ENCODE data around the gene SPON1. TPM values are rescaled to one million over a fixed set of nuclear protein-coding genes. Genes with fewer than 3 reads are reported as not detected.

SPON1 gene
- total RNA-seq, 6 experiments from 2014 or later = not detected

- Mint-ChIP-seq H3K9me3 (no peaks in the 10 kb centered on the region), H3K36me3 (ENCODE audit: low read depth) (no peaks in the 10 kb centered on the region), H3K27me3 (ENCODE audit: insufficient read depth) (peaks cover 23% of the 10 kb centered on the region), H3K27ac (no peak overlapping the region), H3K4me3 (no peak overlapping the region), H3K4me1 (ENCODE audit: low read depth) (no peaks in the 10 kb centered on the region)
- DNase-seq = peak; percentile 1
- peak; percentile 55; the same call in 1 of the 2 replicates for TF ChIP-seq CTCF (IDR thresholded peaks at IDR 0.05)
Observed at GRCh38 chr11:13970986-13971385, 8.5 kb downstream of the SPON1 start.

GRCh38 chr11:13972043-13972910 lies 9.8 kb downstream of the SPON1 start:
- H3K4me1 Mint-ChIP-seq (ENCODE audit: low read depth) = no peaks in the 10 kb centered on the region
- no peak for DNase-seq
- TF ChIP-seq CTCF (IDR thresholded peaks at IDR 0.05) = no peak
- H3K4me3 Mint-ChIP-seq = no peak overlapping the region
- H3K27me3 Mint-ChIP-seq (ENCODE audit: insufficient read depth) = peaks cover 19% of the 10 kb centered on the region; the same call in 1 of the 2 replicates
- H3K9me3 Mint-ChIP-seq = no peaks in the 10 kb centered on the region
- H3K36me3 Mint-ChIP-seq (ENCODE audit: low read depth) = no peaks in the 10 kb centered on the region
- no peak overlapping the region for H3K27ac Mint-ChIP-seq

- H3K36me3 Mint-ChIP-seq (ENCODE audit: low read depth) = no peaks in the 10 kb centered on the region
- no peak for TF ChIP-seq CTCF (IDR thresholded peaks at IDR 0.05)
- peaks cover 19% of the 10 kb centered on the region; the same call in 1 of the 2 replicates for H3K27me3 Mint-ChIP-seq (ENCODE audit: insufficient read depth)
- no peaks in the 10 kb centered on the region for H3K9me3 Mint-ChIP-seq
- no peaks in the 10 kb centered on the region for H3K4me1 Mint-ChIP-seq (ENCODE audit: low read depth)
- no peak overlapping the region for H3K27ac Mint-ChIP-seq
- H3K4me3 Mint-ChIP-seq = no peak overlapping the region
- DNase-seq = no peak
Observed at GRCh38 chr11:13972944-13973343, 10.4 kb downstream of the SPON1 start.

GRCh38 chr11:13974631-13975030 lies 12.1 kb downstream of the SPON1 start:
- Mint-ChIP-seq H3K36me3 (ENCODE audit: low read depth) (no peaks in the 10 kb centered on the region), H3K4me1 (ENCODE audit: low read depth) (no peaks in the 10 kb centered on the region), H3K4me3 (no peak overlapping the region), H3K27me3 (ENCODE audit: insufficient read depth) (peaks cover 20% of the 10 kb centered on the region; the same call in 1 of the 2 replicates), H3K9me3 (no peaks in the 10 kb centered on the region), H3K27ac (no peak overlapping the region)
- no peak for DNase-seq
- TF ChIP-seq CTCF (IDR thresholded peaks at IDR 0.05) = no peak

GRCh38 chr11:13983081-13983751 lies 20.7 kb downstream of the SPON1 start:
- H3K4me3 Mint-ChIP-seq = no peak overlapping the region
- peaks cover 3% of the 10 kb centered on the region; the same call in 1 of the 2 replicates for H3K27me3 Mint-ChIP-seq (ENCODE audit: insufficient read depth)
- H3K9me3 Mint-ChIP-seq = no peaks in the 10 kb centered on the region
- no peaks in the 10 kb centered on the region for H3K36me3 Mint-ChIP-seq (ENCODE audit: low read depth)
- DNase-seq = no peak
- no peak for TF ChIP-seq CTCF (IDR thresholded peaks at IDR 0.05)
- peaks cover 32% of the 10 kb centered on the region for H3K4me1 Mint-ChIP-seq (ENCODE audit: low read depth)
- H3K27ac Mint-ChIP-seq = no peak overlapping the region
